Measurements from ENCODE around the gene KCNA2. TPM values are rescaled to one million over a fixed set of nuclear protein-coding genes. Genes with fewer than 3 reads are reported as not detected.

The KCNA2 gene
- total and polyA plus RNA-seq, 2 donors (not counting 1 experiment from before 2014, with no cell fraction given): 0.39 to 0.59 TPM

- Histone ChIP-seq H3K9ac (ENCODE audit: low read length) (peak overlapping the region; percentile 69), H3K27me3 (replicated peaks in 1 of 4; ENCODE audit: control extremely low read depth in 1 of 4, control insufficient read depth in 3 of 4, insufficient read depth in 4 of 4, low read length in 3 of 4) (peaks cover 0 to 5% (median 2%) of the 10 kb centered on the region in 4 experiments), H3K4me1 (ENCODE audit: control insufficient read depth in 2 of 2, insufficient read depth in 2 of 2, low read length in 2 of 2) (peaks cover 20 to 30% of the 10 kb centered on the region in 2 donors), H3K4me2 (replicated peaks; ENCODE audit: low read depth, low read length, poor library complexity, severe bottlenecking) (peak overlapping the region; percentile 79), H3K9me3 (ENCODE audit: control extremely low read depth in 1 of 3, control insufficient read depth in 2 of 3, insufficient read depth in 1 of 3, low read length in 2 of 3) (no peaks in the 10 kb centered on the region), H4K20me1 (ENCODE audit: control insufficient read depth, insufficient read depth, low read length, poor library complexity, severe bottlenecking) (no peaks in the 10 kb centered on the region), H3K36me3 (replicated peaks in 1 of 2; ENCODE audit: control extremely low read depth in 1 of 2, control insufficient read depth in 1 of 2, extremely low read depth in 1 of 2, insufficient read depth in 2 of 2, low read length in 1 of 2) (no peaks in the 10 kb centered on the region), H3K27ac (ENCODE audit: low read length in 2 of 2) (peak overlapping the region; percentile 66 to 89), H3K4me3 (ENCODE audit: control extremely low read depth in 1 of 5, extremely low read depth in 1 of 5, insufficient read depth in 1 of 5, low read depth in 2 of 5, low read length in 4 of 5) (peak overlapping the region; percentile 16 to 77 (median 72)), H2AFZ (ENCODE audit: insufficient read depth, low read depth, low read length, poor library complexity, severe bottlenecking) (peak overlapping the region; percentile 79), H3K79me2 (ENCODE audit: control insufficient read depth, insufficient read depth, low read length) (no peaks in the 10 kb centered on the region)
- H3K9me3 Mint-ChIP-seq (ENCODE audit: insufficient read depth): no peaks in the 10 kb centered on the region
- peak overlapping the region; percentile 91 for H3K4me3 Mint-ChIP-seq
- H3K27me3 Mint-ChIP-seq: peaks cover 4% of the 10 kb centered on the region
- CTCF ChIA-PET: interaction anchor here (0.6 to 6.5 kb wide), 55 partner anchors 9 to 781 kb away, joined by 3 to 228 read pairs (median 5); partner anchors contain the start of genes CD53, KCNA2, KCNA3 and LRIF1
- ATAC-seq (ENCODE audit: low read depth) (peak; percentile 86), DNase-seq (peak; percentile 94)
- peaks cover 30% of the 10 kb centered on the region for H3K4me1 Mint-ChIP-seq
- intact Hi-C loops (cut with micrococcal nuclease): loop anchor here (1.0 to 2.0 kb wide), 8 partner anchors 12 to 373 kb away; partner anchors contain the start of gene LRIF1
- POLR2A ChIA-PET: interaction anchor here (0.6 to 1.8 kb wide), 10 partner anchors 12 to 1519 kb away, joined by 3 to 13 read pairs (median 4); no protein-coding TSS in a partner anchor
- WGBS (ENCODE audit: insufficient coverage): 3% methylated on average over 15 of the region's 27 CpGs
- peak overlapping the region; percentile 95 for H3K27ac Mint-ChIP-seq
- TF ChIP-seq CTCF (IDR thresholded peaks at IDR 0.05): peak; percentile 95
- no peak for TF ChIP-seq EZH2 (IDR thresholded peaks at IDR 0.05; ENCODE audit: borderline replicate concordance, insufficient read depth, low read depth, low read length, poor library complexity, severe bottlenecking)
These were observed 13.5 kb upstream of the KCNA2 start for GRCh38 chr1:110619412-110620249.

All from B cell (primary cell).